BLaER1 treated with 17β-estradiol and CSF1 and Interleukin-3, amounts not matched to agents 10 nM and 100 nM (cell line): ENCODE results near the gene MRPS18A.
A peak's percentile ranks its signal among the peaks of the same experiment; 100 is the strongest.

ENCODE experiments used
- H3K27ac ChIP-seq, 11 experiments: shearing (Covaris generic); formaldehyde crosslinking; 2 replicates each; pipeline ENCODE4 v1.8.1; 2022
- H3K27me3 ChIP-seq, 11 experiments: shearing (Covaris generic); formaldehyde crosslinking; 2 replicates each; pipeline ENCODE4 v1.8.1; 2022
- H3K36me3 ChIP-seq, 11 experiments: shearing (Covaris generic); formaldehyde crosslinking; 2 replicates each; pipeline ENCODE4 v1.8.1; 2022
- H3K4me1 ChIP-seq, 10 experiments: shearing (Covaris generic); formaldehyde crosslinking; 2 replicates each; pipeline ENCODE4 v1.8.1; 2022
- H3K4me2 ChIP-seq, 11 experiments: shearing (Covaris generic); formaldehyde crosslinking; 2 replicates each; pipeline ENCODE4 v1.8.1; 2022
- H3K4me3 ChIP-seq, 10 experiments: shearing (Covaris generic); formaldehyde crosslinking; 2 replicates each; pipeline ENCODE4 v1.8.1; 2022
- H3K9ac ChIP-seq, 11 experiments: shearing (Covaris generic); formaldehyde crosslinking; 2 replicates each; pipeline ENCODE4 v1.8.1; 2022
- H3K9me3 ChIP-seq, 11 experiments: shearing (Covaris generic); formaldehyde crosslinking; replicated peaks in 1 of 11; 2 replicates each; pipeline ENCODE4 v1.8.1; 2022
- H4K20me1 ChIP-seq, 11 experiments: shearing (Covaris generic); formaldehyde crosslinking; 2 replicates each; pipeline ENCODE4 v1.8.1; 2022
- Cebpa-rat ChIP-seq, 11 experiments: shearing (Covaris generic); IDR thresholded peaks; 2 replicates each; pipeline ENCODE4 v1.8.1; 2022

MRPS18A gene

GRCh38 chr6:43712579-43712978 is 25.0 kb upstream of the MRPS18A start:
- Histone ChIP-seq H3K36me3 (no peaks in the 10 kb centered on the region), H3K9ac (no peak overlapping the region), H3K27ac (no peak overlapping the region), H3K4me1 (peaks cover 23 to 71% (median 45%) of the 10 kb centered on the region in 10 experiments), H3K27me3 (no peaks in the 10 kb centered on the region), H4K20me1 (no peaks in the 10 kb centered on the region), H3K4me3 (no peak overlapping the region), H3K4me2 (peak overlapping the region in 1 of 11 experiments; percentile 1; a peak in 1 of 22 replicates), H3K9me3 (no peaks in the 10 kb centered on the region)
- no peak for TF ChIP-seq Cebpa-rat (IDR thresholded peaks at IDR 0.05)

GRCh38 chr6:43710576-43710975 is 23.0 kb upstream of the MRPS18A start:
- H3K36me3 ChIP-seq: no peaks in the 10 kb centered on the region
- H3K4me3 ChIP-seq: no peak overlapping the region
- no peaks in the 10 kb centered on the region for H3K27me3 ChIP-seq
- peak overlapping the region in 4 of 11 experiments; percentile 48 to 92 (median 76); a peak in 5 of 22 replicates for H3K4me2 ChIP-seq
- H3K9ac ChIP-seq: no peak overlapping the region
- no peak for TF ChIP-seq Cebpa-rat (IDR thresholded peaks at IDR 0.05)
- H3K9me3 ChIP-seq: no peaks in the 10 kb centered on the region
- H3K4me1 ChIP-seq: peaks cover 31 to 86% (median 54%) of the 10 kb centered on the region in 10 experiments
- no peaks in the 10 kb centered on the region for H4K20me1 ChIP-seq
- 0 out of 22 replicates have a peak overlapping the region, but pooled peaks of 1 of the 11 experiments have one; percentile 68 for H3K27ac ChIP-seq

GRCh38 chr6:43709654-43710303 is 22.2 kb upstream of the MRPS18A start:
- Histone ChIP-seq H3K9me3 (no peaks in the 10 kb centered on the region), H3K36me3 (no peaks in the 10 kb centered on the region), H3K9ac (peak overlapping the region in 2 of 11 experiments; percentile 25 to 28; a peak in 2 of 22 replicates), H3K4me2 (peak overlapping the region in 7 of 11 experiments; percentile 33 to 92 (median 67); a peak in 11 of 22 replicates), H3K4me3 (no peak overlapping the region), H3K4me1 (peaks cover 26 to 86% (median 55%) of the 10 kb centered on the region in 10 experiments), H3K27me3 (no peaks in the 10 kb centered on the region), H4K20me1 (no peaks in the 10 kb centered on the region), H3K27ac (peak overlapping the region in 5 of 11 experiments; percentile 8 to 72 (median 41); a peak in 9 of 22 replicates)
- TF ChIP-seq Cebpa-rat (IDR thresholded peaks at IDR 0.05): no peak

- peak overlapping the region in 7 of 11 experiments; percentile 33 to 92 (median 67); a peak in 12 of 22 replicates for H3K4me2 ChIP-seq
- H3K9me3 ChIP-seq: no peaks in the 10 kb centered on the region
- H3K27ac ChIP-seq: peak overlapping the region in 5 of 11 experiments; percentile 8 to 72 (median 41); a peak in 10 of 22 replicates
- no peaks in the 10 kb centered on the region for H3K27me3 ChIP-seq
- H4K20me1 ChIP-seq: no peaks in the 10 kb centered on the region
- peak overlapping the region in 2 of 11 experiments; percentile 25 to 28; a peak in 2 of 22 replicates for H3K9ac ChIP-seq
- TF ChIP-seq Cebpa-rat (IDR thresholded peaks at IDR 0.05): peak in 8 of 11 experiments; percentile 16 to 88 (median 66); a peak in 11 of 22 replicates
- H3K36me3 ChIP-seq: no peaks in the 10 kb centered on the region
- peaks cover 19 to 86% (median 54%) of the 10 kb centered on the region in 10 experiments for H3K4me1 ChIP-seq
- H3K4me3 ChIP-seq: no peak overlapping the region
Measured at GRCh38 chr6:43708860-43709653, 21.5 kb upstream of the MRPS18A start.

- TF ChIP-seq Cebpa-rat (IDR thresholded peaks at IDR 0.05): no peak
- no peak overlapping the region for H3K4me3 ChIP-seq
- H3K4me1 ChIP-seq: peaks cover 21 to 91% (median 57%) of the 10 kb centered on the region in 10 experiments
- no peaks in the 10 kb centered on the region for H3K9me3 ChIP-seq
- H3K27ac ChIP-seq: peak overlapping the region in 2 of 11 experiments; percentile 60 to 70; a peak in 3 of 22 replicates
- H3K4me2 ChIP-seq: peak overlapping the region in 5 of 11 experiments; percentile 77 to 95 (median 86); a peak in 9 of 22 replicates
- H3K36me3 ChIP-seq: no peaks in the 10 kb centered on the region
- H4K20me1 ChIP-seq: no peaks in the 10 kb centered on the region
- H3K27me3 ChIP-seq: no peaks in the 10 kb centered on the region
- H3K9ac ChIP-seq: no peak overlapping the region
Measured at GRCh38 chr6:43707767-43708166, 20.2 kb upstream of the MRPS18A start.

GRCh38 chr6:43707269-43707668 is 19.7 kb upstream of the MRPS18A start:
- H3K27me3 ChIP-seq: no peaks in the 10 kb centered on the region
- H3K4me1 ChIP-seq: peaks cover 25 to 96% (median 60%) of the 10 kb centered on the region in 10 experiments
- no peaks in the 10 kb centered on the region for H4K20me1 ChIP-seq
- H3K9me3 ChIP-seq: no peaks in the 10 kb centered on the region
- no peak overlapping the region for H3K9ac ChIP-seq
- H3K4me3 ChIP-seq: no peak overlapping the region
- peak overlapping the region in 3 of 11 experiments; percentile 60 to 77 (median 70); a peak in 6 of 22 replicates for H3K27ac ChIP-seq
- no peak for TF ChIP-seq Cebpa-rat (IDR thresholded peaks at IDR 0.05)
- peak overlapping the region in 10 of 11 experiments; percentile 64 to 95 (median 76); a peak in 16 of 22 replicates for H3K4me2 ChIP-seq
- H3K36me3 ChIP-seq: no peaks in the 10 kb centered on the region

GRCh38 chr6:43706788-43707187 is 19.2 kb upstream of the MRPS18A start:
- H3K36me3 ChIP-seq: no peaks in the 10 kb centered on the region

GRCh38 chr6:43705996-43706395 is 18.4 kb upstream of the MRPS18A start:
- Histone ChIP-seq H3K36me3 (no peaks in the 10 kb centered on the region), H3K9ac (peak overlapping the region in 5 of 11 experiments; percentile 10 to 59 (median 43); a peak in 8 of 22 replicates), H3K27ac (peak overlapping the region in 9 of 11 experiments; percentile 3 to 77 (median 43); a peak in 14 of 22 replicates), H3K4me1 (peaks cover 25 to 100% (median 58%) of the 10 kb centered on the region in 10 experiments), H3K9me3 (no peaks in the 10 kb centered on the region), H3K4me2 (peak overlapping the region; percentile 57 to 95 (median 75)), H3K4me3 (no peak overlapping the region), H4K20me1 (no peaks in the 10 kb centered on the region), H3K27me3 (no peaks in the 10 kb centered on the region)
- TF ChIP-seq Cebpa-rat (IDR thresholded peaks at IDR 0.05): no peak

More at GRCh38 chr6:43706788-43707187, 19.2 kb upstream of the MRPS18A start:
- Histone ChIP-seq H3K4me2 (peak overlapping the region; percentile 57 to 95 (median 75)), H4K20me1 (no peaks in the 10 kb centered on the region), H3K4me1 (peaks cover 25 to 100% (median 61%) of the 10 kb centered on the region in 10 experiments), H3K9ac (peak overlapping the region in 4 of 11 experiments; percentile 18 to 43 (median 40); a peak in 6 of 22 replicates), H3K9me3 (no peaks in the 10 kb centered on the region), H3K27ac (peak overlapping the region in 8 of 11 experiments; percentile 10 to 77 (median 36); a peak in 12 of 22 replicates), H3K27me3 (no peaks in the 10 kb centered on the region), H3K4me3 (no peak overlapping the region)
- no peak for TF ChIP-seq Cebpa-rat (IDR thresholded peaks at IDR 0.05)
